NCI-H2107 treated with DMSO at 0.1 percent for 48 hours (cell line): ENCODE measurements around the gene TYMP.
A peak's percentile ranks its signal among the peaks of the same experiment; 100 is the strongest.
"Not testable (repeated sequence)": the region's sequence is repeated elsewhere in the genome, so short reads cannot be mapped to it uniquely, and the experiment has no call there.

Source experiments
- DNase-seq: peaks from one replicate; lab custom pipeline; 2025; ENCODE audit not compliant: unreplicated experiment; lab: John Stamatoyannopoulos, UW

The TYMP gene

DNA sequence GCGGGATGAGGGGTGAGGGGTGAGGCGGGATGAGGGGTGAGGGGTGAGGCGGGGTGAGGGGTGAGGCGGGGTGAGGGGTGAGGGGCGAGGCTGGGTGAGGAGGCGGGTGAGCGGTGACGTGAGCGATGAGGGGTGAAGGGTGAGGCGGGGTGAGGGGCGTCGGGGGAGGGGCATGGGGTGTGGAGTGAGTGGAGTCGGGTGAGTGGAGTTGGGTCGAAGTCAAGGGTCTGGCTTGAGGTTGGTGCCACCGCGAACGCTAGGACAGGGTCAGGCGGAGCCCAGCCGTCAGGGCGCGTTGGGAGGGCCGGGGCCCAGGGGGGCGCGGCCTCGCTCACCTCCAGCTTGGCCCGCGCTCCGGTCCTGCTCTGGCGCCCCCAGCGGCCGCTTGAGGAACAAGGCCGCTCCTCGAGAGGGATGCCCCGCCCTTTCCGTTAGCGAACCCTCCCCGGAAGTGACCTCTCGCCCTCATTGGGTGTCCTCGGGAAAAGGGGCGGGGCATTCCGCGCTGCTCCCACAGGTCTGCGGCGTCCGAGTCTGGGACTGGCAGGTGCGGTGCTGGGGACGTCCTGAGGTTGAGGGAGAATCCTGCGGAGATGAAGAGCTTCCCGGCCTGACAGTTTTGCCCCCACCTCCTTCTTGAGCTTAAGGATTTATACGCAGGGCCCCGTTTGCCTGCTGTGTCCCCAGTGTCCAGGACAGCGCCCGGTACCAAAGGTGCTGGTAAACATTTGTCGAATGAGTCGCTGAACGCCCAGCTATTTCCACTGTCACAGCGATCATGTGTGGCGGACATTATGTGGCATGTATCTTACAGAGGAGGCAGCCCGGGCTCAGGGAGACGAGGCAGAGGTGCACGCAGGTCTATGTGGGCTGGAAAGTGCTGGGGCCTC lies 33.0 kb upstream of the TYMP start, which contains the start of gene SYCE3:
TSS of gene SYCE3 (minus strand) at position 397 of the 890 bp plus-strand sequence. CDS start 6,514 bp downstream, outside the sequence.
- DNase-seq = peak; percentile 85

DNA sequence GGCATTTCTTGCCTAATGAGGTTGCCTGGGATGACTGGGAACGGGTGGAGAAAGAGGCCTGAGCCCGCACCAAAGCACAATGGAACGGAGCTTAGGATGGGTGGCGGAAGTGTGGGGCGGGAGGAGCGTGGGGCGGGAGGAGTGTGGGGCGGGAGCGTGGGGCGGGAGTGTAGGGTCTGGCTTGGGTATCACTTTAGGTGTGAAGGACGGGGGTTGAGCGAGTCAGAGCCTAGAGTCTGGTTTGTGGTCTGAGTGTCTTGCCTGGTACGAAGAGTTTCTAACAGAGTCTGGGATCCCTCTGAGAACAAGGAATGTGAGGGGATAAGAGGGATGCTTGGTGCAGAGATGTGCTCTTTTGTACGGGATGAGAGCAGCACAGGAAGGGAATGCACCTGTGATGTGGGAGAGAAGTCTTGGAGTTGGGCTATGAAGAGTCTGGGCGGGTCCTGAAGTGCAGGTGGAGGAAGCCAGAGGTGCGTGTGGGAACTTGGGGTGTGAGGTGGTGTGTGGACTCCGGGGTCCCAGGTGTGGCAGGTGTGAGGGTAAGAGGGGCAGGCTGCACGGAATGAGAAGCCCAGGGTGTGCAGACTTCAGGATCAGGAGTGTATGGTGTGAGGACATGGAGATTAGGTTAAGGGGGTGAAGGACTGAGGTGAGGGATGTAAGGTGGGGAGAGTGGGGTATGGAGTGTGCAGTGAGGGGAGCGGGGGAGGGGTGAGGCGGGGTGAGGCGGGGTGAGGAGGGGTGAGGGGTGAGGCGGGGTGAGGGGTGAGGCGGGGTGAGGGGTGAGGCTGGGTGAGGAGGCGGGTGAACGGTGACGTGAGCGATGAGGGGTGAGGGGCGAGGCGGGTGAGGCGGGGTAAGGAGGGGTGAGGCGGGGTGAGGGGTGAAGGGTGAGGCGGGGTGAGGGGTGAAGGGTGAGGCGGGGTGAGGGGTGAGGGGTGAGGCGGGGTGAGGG lies 31.9 kb upstream of the TYMP start:
- DNase-seq = no peak

DNA sequence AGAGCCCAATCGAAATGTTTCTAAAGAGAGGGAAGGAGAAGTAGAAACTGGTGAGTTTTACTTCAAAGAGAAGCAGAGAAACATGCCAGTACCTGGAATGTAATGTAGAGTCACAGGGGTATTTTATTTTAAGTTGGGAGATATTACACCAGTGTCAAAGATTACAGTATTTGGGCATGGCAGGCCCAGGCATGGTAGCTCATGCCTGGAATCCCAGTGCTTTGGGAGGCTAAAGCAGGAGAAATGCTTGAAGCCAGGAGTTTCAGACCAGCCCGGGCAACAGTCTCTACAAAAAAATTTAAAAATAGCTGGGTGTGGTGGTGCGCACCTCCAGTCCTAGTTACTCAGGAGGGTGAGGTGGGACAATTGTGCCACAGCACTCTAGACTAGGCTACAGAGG lies 30.2 kb upstream of the TYMP start:
- no peak for DNase-seq

DNA sequence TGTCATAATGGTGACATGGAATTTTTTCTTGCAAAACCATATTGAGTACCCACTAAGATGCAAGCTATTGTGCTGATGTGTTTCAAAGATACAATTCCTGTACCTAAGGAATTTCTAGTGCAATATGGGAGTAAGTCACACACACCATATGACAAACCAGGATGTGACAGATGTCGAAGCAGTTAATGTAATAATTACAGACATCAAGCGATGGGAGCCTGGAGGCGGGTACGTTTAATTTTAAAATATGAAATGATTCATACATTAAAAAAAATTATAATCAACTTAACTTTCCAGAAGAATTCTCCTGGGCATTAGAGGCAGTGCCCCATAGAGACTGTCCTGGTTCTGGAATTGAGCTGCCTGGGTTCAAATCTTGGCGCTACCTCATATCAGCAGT lies 26.9 kb upstream of the TYMP start:
- no peak for DNase-seq

DNA sequence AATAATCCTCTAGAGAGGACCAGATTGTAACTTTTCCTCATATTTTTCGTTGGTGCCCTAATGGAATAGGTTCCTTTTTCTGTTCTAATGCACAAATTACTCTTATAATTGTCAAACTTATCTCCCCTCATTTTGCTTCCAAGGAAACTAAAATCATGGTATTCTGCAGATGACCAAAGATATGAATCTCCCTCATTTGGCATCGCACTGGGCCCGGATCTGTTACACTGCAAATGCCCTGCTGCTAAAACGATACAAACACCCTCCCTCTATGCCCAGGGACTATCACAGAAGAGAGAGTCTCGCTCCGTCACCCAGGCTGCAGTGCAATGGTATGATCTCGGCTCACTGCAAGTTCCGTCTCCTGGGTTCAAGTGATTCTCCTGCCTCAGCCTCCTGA lies 23.5 kb upstream of the TYMP start:
- no peak for DNase-seq

DNA sequence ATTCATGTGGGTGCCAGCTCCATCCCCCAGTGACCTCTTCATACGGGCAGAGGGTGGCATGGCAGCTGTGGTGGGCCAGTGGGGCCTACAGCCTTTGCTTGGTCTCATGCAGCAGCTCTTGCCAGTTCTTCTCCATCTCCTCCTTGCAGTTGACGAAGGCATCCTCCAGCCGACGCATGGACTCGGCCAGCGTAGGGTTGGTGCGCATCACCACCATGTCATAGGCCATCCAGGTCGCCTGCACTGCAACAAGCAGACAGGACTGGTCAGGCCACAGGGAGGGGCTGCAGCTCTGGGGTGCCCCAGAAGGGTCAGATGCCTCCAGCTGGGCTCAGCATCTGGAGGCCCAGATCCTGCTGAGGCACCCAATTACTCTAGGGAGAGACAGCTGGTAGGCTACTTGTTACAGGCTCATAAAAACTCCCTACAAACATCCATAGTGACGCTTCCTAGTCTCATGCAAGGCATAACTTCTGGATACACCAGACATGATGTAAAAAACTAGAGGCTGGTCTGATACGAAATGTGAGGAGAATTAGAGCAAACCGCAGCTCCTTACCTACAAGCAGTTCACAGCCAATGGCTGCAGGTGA lies 21.4 kb upstream of the TYMP start:
- DNase-seq = no peak

DNA sequence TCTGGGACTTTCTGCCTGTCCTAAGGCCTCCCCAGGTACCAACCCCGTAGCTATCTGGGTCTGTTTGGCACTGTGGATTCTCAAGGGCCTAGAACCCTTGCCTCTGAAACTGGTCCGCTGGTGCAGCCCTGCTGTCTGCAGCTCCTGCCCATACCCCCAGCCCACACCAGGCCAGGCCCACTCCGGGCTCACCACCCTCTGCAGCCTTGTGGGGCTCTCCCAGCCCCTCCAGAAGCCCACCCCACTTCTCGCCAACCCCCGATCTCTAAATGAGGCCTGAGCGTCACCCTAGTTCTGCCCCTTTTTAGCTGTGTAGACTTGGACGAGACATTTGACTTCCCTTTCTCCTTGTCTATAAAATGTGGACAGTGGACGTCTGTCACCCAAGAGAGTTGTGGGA lies 20.6 kb upstream of the TYMP start:
- no peak for DNase-seq

DNA sequence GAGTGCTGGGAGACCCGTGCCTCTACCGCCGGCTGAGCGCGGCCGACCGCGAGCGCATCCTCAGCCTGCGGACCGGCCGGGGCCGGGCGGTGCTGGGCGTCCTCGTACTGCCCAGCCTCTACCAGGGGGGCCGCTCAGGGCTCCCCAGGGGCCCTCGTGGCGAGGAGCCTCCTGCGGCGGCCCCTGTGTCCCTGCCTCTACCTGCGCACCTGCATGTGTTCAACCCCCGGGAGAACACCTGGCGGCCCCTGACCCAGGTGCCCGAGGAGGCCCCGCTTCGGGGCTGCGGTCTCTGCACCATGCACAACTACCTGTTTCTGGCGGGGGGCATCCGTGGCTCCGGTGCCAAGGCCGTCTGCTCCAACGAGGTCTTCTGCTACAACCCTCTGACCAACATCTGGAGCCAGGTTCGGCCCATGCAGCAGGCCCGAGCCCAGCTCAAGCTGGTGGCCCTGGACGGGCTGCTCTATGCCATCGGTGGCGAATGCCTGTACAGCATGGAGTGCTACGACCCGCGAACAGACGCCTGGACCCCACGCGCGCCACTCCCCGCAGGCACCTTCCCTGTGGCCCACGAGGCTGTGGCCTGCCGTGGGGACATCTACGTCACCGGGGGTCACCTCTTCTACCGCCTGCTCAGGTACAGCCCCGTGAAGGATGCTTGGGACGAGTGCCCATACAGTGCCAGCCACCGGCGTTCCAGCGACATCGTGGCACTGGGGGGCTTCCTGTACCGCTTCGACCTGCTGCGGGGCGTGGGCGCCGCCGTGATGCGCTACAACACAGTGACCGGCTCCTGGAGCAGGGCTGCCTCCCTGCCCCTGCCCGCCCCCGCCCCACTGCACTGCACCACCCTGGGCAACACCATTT lies 19.3 kb upstream of the TYMP start:
- DNase-seq = no peak

DNA sequence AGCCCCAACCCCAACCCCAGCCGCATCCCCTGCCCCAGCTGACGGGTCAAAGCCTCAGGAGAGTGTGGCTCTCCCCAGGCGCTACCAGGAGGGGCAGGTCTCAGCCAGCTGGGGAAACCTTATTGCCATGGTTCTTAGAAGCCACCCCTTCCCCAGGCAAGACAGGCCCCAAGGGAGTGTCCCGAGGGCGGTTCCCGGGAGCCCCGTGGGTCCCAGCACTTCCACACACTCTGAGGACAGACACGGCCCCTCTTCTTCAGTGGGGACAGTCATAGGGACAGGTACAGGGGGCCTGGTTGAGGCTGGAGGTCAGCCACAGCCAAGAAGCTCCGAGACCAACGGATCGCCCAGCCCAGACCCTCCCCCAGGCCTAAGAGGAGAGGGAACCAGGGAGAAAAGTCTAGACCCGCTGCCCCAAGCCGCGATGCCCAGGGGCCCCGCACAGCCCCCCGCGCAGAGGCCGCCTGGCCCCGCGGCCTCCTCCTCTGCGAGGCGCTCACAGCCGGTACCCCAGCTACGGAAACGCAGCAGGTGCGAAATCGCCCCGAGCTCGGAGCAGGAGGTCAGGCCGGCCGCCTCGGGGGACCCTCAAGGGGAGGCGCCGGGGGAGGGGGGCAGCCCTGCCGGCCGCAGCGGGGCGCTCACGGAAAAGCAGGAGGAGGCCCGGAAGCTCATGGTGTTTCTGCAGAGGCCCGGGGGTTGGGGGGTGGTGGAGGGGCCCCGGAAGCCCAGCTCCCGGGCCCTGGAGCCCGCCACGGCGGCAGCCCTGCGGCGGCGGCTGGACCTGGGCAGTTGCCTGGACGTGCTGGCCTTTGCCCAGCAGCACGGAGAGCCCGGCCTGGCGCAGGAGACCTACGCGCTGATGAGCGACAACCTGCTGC lies 18.5 kb upstream of the TYMP start:
- DNase-seq = no peak

DNA sequence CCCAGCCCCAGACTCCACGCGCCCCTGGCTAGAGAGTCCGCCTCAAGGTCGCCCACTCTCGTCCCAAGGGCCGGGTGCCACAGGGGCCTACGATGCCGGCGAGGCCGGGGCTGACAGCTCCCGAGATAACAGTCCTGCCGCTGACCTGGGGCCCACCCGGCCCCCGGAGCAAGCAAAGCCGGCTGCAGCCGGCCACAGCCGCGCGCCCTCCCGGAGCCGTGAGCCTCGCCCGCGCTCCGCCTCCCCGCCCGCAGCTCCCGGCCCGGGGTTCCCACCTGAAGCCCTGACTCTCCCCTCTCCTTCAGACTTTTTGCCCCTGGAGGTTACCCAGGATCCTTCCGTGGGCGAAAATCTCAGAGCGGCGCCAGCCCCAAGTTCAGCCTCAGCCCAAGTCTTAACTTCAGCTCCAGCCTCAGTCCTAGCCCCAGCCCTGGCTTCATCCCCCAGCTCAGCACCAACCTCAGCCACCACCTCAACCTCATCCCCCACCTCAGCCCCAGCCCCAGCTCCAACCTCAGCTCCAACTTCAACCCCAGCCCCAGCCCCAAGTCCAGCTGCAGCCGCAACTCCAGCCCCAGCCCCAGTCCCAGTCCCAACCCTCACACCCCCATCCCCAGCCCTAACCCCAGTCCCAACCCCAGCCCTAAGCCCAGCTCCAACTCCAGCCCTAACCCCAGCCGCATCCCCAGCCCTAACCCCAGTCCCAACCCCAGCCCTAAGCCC lies 17.6 kb upstream of the TYMP start:
- DNase-seq = no peak

DNA sequence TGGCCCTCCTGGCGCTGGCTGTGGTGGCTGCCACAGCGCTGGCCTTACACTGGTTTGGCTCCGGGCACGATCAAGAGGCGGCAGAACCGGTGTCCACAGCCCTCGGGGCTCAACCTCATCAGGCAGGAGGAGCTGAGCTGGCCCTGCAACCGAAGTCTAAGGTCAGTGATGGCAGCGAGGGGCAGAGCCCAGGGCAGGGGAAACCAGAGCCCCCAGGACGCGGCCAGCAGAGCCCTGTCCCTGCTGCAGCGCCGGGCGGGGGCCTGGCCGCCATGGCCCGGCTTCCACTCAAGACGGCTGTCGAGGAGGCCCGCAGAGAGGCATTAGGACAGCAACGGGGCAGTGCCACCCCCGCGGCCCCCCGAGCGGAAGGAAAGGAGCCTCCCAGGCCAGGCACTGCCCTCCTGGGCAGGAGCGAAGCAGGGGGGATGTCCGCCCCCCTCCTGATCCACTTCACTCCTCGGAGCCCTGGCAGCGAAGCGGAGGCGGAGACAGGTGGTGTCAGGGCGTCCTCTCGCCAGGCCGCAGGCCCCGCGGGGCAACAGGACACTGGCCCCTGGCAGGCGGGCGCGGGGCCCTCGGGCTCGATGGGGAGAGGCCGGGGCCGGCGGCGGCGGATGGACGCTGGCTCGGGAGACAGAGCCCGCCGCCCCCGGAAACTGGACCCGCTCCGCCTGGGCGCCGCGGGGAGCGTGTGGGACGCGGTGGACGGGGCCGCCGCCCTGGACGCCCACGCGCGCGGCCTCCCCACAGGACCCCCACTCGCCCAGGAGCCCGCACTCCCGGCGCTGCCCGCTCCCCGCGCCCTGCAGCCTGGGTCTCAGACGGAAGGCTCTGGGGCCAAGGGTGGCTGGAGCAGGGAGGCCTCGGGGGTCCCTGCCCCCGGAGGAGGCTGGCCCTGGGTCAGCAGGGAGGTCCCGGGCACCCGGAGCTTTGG lies 16.8 kb upstream of the TYMP start:
- DNase-seq = no peak

DNA sequence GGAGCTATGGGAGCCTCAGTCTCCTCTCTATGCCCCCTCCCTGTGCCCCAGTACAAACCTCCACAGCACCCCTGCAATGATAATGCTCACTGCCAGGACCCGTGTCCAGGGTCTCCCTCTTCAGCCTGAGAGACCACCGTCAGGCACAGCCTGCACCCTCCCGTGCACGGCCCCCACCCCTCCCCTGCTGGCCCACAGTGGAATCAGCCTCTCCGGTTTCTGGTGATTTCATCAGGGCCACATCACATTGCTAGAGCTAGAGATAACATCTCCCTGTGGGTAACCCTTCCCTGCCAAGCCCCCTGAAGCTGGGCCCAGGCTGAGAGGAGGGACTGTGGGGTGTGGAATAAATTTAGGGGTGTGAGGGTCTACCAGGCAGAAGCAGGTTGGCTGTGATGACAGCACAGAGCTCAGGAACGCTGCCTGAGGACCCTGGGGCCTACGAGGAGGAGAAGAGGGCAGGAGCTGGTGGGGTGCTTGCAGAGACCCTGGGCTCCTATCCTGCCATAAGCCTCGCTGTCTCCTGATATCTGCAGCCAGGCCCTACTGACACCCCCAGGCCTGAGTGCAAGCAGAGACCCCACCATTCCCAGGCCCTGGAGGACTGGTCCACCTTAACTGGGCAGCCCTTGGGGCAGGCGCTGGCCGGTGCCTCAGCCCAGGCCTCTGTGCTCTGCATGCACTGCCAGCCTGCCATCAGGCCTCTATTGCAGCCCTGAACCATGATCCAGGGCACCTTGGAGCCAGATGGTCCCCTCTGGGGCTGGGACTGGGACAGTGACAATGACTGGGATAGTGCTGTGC lies 15.9 kb upstream of the TYMP start, which contains the start of gene KLHDC7B:
TSS of gene KLHDC7B (plus strand) at position 378 of the 804 bp plus-strand sequence. CDS start at position 723, 345 bp downstream.
- no peak for DNase-seq

DNA sequence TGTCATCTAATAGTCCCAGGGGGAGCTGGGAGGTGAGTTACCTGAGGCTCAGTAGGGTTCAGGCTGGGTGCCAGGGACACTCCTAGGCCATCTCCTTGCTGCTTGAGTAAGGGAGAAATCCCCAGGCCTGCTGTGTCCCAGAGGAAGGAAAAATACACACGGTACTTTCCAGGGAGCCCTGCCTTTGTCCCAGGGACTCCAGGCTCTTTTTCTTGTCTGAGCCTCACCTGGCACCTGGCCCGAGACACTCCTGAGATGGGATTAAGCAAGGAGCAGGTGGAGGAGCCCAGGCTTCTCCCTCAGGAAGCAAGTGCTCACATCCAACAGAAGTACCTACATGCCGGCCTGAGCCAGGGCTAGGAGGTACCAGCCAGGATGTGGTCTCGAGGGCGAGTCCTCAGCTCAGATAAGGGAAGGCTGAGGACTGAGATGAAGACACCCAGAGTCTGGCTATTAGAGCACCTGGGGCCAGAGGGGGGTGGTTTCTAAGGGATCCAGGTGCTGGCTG lies 15.0 kb upstream of the TYMP start:
- DNase-seq = no peak

DNA sequence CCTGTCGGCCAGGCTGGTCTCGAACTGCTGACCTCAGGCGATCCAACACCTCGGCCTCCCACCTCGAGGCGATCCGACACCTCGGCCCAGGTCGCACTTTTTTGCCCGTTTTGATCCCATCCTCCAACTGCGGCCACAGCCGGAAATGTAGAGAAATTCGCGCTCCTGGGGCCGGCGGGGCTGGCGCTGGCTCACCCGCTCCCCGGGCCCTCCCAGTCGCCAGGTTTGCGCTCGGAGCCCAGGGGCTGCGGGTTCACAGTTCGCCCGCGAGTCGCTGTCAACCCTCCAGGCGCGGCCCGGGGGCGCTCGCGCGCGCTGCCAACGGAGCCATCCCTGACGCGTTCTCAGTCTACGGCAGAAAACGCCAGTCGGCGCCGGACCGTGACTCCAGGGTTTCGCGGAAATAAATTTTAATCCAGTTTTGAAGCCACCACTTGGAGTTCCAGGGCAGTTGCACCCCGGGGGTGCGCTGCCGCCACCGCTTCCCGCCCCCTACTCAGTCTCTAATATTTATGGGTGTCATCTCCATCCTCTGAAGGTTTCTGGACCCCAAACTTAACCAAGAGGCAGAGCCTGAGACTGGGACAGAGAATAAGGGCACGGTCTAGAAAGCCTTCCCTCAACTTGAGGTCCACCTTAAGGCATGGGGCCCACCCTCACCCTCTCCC lies 14.4 kb upstream of the TYMP start:
- no peak for DNase-seq

DNA sequence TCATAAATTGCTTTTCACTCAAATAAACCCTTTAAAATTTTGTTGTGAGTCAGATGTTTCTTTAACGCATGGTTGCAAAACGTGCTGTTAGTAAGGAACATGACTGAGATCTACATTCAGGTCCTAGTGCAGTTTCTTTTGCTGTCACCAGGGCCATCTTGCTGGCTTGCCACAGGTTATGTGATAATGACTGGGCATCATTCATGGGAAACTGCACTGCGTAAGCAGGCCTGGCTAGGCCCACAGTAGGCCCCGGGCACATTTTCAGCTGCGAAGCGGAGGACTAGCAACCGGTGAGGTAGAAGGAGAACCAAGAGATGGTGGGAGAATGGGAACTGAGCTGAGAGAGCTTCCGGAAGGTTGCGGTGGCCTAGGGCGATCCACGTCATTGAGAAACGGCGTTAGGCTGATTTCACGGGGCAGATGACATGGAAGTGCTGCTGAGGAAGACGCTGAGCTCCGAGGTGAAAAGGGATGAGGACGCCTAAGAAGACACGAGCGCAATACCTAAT lies 12.7 kb upstream of the TYMP start:
- DNase-seq = no peak

DNA sequence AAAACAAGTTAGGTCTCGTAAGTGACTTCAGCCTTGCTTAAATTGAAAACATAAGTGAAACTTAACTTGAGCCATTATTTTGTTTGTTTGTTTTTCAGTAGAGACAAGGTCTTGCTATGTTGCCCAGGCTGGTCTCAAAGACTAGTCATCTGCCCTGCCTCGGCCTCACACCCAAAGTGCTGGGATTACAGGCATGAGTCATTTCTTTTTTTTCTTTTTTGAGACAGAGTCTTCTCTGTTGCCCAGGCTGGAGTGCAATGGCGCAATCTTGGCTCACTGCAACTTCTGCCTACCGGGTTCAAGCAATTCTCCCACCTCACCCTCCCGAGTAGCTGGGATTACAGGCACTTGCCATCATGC lies 11.8 kb upstream of the TYMP start:
- not testable (repeated sequence) for DNase-seq
